Measurements from ENCODE around the gene TRMT44. TPM values are rescaled to one million over a fixed set of nuclear protein-coding genes. Genes with fewer than 3 reads are reported as not detected.

The TRMT44 gene
- polyA plus RNA-seq, 3 donors, result 4.9 to 7.5 (median 6.6) TPM

DNA sequence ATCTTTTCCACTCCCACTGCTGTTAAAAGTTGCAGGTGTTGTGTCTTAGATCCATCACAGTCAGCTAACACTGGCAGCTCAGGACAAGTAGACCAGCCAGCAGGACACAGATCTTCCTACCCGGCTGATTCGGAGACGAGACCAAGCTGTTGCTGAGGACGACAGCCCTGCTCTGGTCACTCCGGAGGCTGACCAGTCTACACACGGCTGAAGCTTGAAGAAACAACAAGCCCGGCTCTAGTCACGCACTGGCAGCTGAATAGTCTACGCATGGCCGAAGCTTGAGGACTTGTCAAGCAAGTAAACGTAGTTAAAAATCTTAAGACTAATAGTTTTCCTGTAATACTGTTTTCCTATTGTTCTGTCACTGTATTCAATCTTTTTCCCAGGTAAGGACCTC is 1.8 kb upstream of the TRMT44 start:
- Mint-ChIP-seq H3K9me3 (peaks cover 11 to 26% (median 20%) of the 10 kb centered on the region in 7 donors), H3K27me3 (ENCODE audit: low read depth in 3 of 3) (peaks cover 0 to 2% (median 0%) of the 10 kb centered on the region in 3 donors), H3K27ac (no peak overlapping the region), H3K36me3 (peaks cover 6 to 21% of the 10 kb centered on the region in 2 donors), H3K4me1 (peaks cover 33% of the 10 kb centered on the region), H3K4me3 (no peak overlapping the region)
- H3K4me2 ChIP-seq (replicated peaks; ENCODE audit: extremely low read depth, low read length, poor library complexity, severe bottlenecking), result no peak overlapping the region
- H3K27ac ChIP-seq (ENCODE audit: low read depth in 1 of 2, low read length in 2 of 2), result no peak overlapping the region
- no peaks in the 10 kb centered on the region for H3K27me3 ChIP-seq (ENCODE audit: control insufficient read depth in 2 of 2, insufficient read depth in 2 of 2, low read length in 2 of 2)
- H3K9ac ChIP-seq (ENCODE audit: insufficient read depth, low read length, poor library complexity, severe bottlenecking), result no peak overlapping the region
- H3K4me3 ChIP-seq (replicated peaks in 1 of 3; ENCODE audit: low read depth in 2 of 3, low read length in 3 of 3), result no peak overlapping the region
- H3K4me1 ChIP-seq (ENCODE audit: control insufficient read depth in 1 of 2, insufficient read depth in 2 of 2, low read length in 2 of 2), result peaks cover 28 to 35% of the 10 kb centered on the region in 2 donors
- TF ChIP-seq CTCF (IDR thresholded peaks at IDR 0.05), result no peak
- peaks cover 2 to 7% of the 10 kb centered on the region in 2 donors for H3K36me3 ChIP-seq (replicated peaks in 1 of 2; ENCODE audit: control insufficient read depth in 1 of 2, insufficient read depth in 2 of 2, low read length in 2 of 2)
- intact Hi-C loops (cut with micrococcal nuclease), result no loop called here
- no peak overlapping the region for H2AFZ ChIP-seq (ENCODE audit: insufficient read depth, low read depth, low read length, poor library complexity, severe bottlenecking)
- no peaks in the 10 kb centered on the region for H3K9me3 ChIP-seq (replicated peaks in 1 of 2; ENCODE audit: control insufficient read depth in 1 of 2, insufficient read depth in 1 of 2, low read length in 2 of 2)
- DNase-seq, result no peak
- 93% methylated on average over 9 of the region's 11 CpGs for WGBS (ENCODE audit: insufficient coverage)
- peaks cover 3% of the 10 kb centered on the region for H4K20me1 ChIP-seq (ENCODE audit: insufficient read depth, low read length)
- peaks cover 57% of the 10 kb centered on the region for H3K79me2 ChIP-seq (ENCODE audit: insufficient read depth, low read length)

DNA sequence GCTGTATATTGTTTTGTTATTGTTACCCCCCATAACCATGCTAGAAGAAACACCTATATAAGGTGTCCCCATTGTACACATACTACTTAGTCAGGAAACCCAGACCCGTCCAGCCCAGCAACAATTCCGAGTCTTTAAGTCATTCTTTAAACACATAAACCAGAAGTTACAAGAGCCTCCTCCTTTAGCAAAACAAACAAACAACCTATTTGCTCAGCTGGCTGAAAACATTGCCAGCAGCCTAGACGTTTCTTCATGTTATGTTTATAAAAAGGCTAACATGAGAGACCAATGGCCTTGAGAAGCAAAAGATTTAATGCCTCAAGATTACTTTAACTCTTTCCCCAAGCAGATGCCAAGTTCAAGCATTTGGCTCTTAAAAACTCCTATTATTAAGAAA is 1.4 kb upstream of the TRMT44 start:
- Mint-ChIP-seq H3K27me3 (ENCODE audit: low read depth in 3 of 3) (peaks cover 0 to 2% (median 0%) of the 10 kb centered on the region in 3 donors), H3K27ac (no peak overlapping the region), H3K36me3 (peaks cover 6 to 19% of the 10 kb centered on the region in 2 donors), H3K4me3 (no peak overlapping the region), H3K9me3 (peaks cover 11 to 26% (median 20%) of the 10 kb centered on the region in 7 donors), H3K4me1 (peaks cover 33% of the 10 kb centered on the region)
- Histone ChIP-seq H3K9ac (ENCODE audit: insufficient read depth, low read length, poor library complexity, severe bottlenecking) (no peak overlapping the region), H3K9me3 (replicated peaks in 1 of 2; ENCODE audit: control insufficient read depth in 1 of 2, insufficient read depth in 1 of 2, low read length in 2 of 2) (no peaks in the 10 kb centered on the region), H3K27ac (ENCODE audit: low read depth in 1 of 2, low read length in 2 of 2) (peak overlapping the region in 1 of 2 donors; percentile 99), H3K79me2 (ENCODE audit: insufficient read depth, low read length) (peaks cover 60% of the 10 kb centered on the region), H4K20me1 (ENCODE audit: insufficient read depth, low read length) (peaks cover 3% of the 10 kb centered on the region), H3K27me3 (ENCODE audit: control insufficient read depth in 2 of 2, insufficient read depth in 2 of 2, low read length in 2 of 2) (no peaks in the 10 kb centered on the region), H2AFZ (ENCODE audit: insufficient read depth, low read depth, low read length, poor library complexity, severe bottlenecking) (no peak overlapping the region), H3K4me2 (replicated peaks; ENCODE audit: extremely low read depth, low read length, poor library complexity, severe bottlenecking) (peak overlapping the region; percentile 99), H3K4me3 (replicated peaks in 1 of 3; ENCODE audit: low read depth in 2 of 3, low read length in 3 of 3) (peak overlapping the region in 1 of 3 experiments; percentile 88), H3K36me3 (replicated peaks in 1 of 2; ENCODE audit: control insufficient read depth in 1 of 2, insufficient read depth in 2 of 2, low read length in 2 of 2) (peaks cover 2 to 7% of the 10 kb centered on the region in 2 donors), H3K4me1 (ENCODE audit: control insufficient read depth in 1 of 2, insufficient read depth in 2 of 2, low read length in 2 of 2) (peaks cover 28 to 35% of the 10 kb centered on the region in 2 donors)
- TF ChIP-seq CTCF (IDR thresholded peaks at IDR 0.05), result no peak
- intact Hi-C loops (cut with micrococcal nuclease), result no loop called here
- 93% methylated on average over 2 of the region's 3 CpGs for WGBS (ENCODE audit: insufficient coverage)
- DNase-seq, result no peak

Data from CD14-positive monocyte (primary cell).